HG02759 (cell line): ENCODE measurements around the gene CREB3L2.
"Not testable (repeated sequence)": the region's sequence is repeated elsewhere in the genome, so short reads cannot be mapped to it uniquely, and the experiment has no call there.

ENCODE experiments used
- ATAC-seq: cut with Tn5 transposase; IDR thresholded peaks from one replicate; pipeline ENCODE4 v1.9.1; 2021; ENCODE audit warnings: mild to moderate bottlenecking, moderate library complexity; ENCODE audit not compliant: unreplicated experiment

The CREB3L2 gene, protein sequence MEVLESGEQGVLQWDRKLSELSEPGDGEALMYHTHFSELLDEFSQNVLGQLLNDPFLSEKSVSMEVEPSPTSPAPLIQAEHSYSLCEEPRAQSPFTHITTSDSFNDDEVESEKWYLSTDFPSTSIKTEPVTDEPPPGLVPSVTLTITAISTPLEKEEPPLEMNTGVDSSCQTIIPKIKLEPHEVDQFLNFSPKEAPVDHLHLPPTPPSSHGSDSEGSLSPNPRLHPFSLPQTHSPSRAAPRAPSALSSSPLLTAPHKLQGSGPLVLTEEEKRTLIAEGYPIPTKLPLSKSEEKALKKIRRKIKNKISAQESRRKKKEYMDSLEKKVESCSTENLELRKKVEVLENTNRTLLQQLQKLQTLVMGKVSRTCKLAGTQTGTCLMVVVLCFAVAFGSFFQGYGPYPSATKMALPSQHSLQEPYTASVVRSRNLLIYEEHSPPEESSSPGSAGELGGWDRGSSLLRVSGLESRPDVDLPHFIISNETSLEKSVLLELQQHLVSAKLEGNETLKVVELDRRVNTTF

DNA sequence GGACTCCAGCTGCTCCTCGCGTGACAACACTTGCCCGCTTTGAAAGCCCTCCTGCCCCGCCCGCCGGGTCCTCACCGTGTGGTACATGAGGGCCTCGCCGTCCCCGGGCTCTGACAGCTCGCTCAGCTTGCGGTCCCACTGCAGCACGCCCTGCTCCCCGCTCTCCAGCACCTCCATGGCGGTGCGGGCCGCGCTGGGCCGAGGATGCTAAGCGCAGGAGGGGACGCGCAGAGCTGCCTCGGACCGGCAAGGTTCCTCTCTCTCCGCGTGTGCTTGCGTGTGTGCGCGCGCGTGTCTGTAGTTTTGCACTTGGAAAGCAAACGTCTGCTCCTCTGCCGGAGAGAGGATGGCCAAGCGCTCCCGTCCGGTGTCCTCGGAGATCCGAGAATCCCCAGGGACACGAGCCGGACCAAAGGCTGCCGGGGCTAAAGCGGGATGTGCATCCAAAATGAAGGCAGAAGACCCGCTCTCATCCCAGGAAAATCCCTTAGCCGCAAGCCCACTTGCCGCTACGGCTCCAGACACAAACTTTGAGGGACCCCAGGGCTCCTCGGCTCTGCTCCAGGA is at the start of gene CREB3L2:
Gene CREB3L2 (minus strand): TSS at position 558 of the 567 bp plus-strand sequence. CDS start 381 bp downstream, at position 177.
- ATAC-seq: peak; percentile 34

DNA sequence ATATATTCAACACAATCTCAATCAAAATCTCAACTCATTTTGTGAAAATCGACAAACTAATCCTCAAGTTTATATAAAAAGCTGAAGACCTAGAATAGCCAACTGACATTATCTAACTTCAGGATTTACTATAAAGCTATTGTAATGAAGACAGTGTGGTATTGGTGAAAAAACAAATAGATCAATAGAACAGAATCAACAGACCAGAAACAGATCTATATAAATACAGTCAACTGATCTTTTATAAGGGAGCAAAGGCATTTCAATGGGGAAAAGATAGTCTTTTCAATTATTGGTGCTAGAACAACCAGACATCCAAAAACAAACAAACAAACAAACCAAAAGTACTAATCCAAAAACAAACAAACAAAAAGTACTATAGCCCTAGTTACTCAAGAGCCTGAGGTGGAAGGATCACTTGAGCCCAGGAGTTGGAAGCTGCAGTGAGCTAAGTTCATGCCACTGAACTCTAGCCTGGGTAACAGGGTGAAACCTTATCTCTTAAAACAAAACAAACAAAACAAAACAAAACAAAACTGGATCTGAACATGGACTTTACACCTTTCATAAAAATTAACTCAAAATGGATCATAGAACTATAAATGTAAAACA is 47.7 kb upstream of the CREB3L2 start:
- no peak for ATAC-seq

DNA sequence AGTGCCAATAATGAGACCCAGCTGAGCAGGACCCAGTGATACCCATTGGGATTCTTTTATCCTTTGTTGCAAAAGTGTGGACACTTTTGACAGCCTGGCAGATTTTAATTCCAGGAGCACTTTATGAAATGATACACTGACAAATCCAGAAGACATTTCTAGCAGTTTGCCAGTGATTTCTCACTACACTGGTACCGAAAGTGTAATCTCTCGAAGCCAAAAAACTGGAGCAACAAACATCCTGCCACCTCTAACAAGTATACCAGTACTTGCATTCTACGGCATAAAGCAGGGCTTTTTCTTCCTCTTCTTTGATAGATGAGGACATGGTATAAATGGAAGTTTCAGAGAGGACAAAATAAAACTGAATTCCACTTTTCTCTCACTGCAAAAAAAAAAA is 46.0 kb upstream of the CREB3L2 start:
- no peak for ATAC-seq

DNA sequence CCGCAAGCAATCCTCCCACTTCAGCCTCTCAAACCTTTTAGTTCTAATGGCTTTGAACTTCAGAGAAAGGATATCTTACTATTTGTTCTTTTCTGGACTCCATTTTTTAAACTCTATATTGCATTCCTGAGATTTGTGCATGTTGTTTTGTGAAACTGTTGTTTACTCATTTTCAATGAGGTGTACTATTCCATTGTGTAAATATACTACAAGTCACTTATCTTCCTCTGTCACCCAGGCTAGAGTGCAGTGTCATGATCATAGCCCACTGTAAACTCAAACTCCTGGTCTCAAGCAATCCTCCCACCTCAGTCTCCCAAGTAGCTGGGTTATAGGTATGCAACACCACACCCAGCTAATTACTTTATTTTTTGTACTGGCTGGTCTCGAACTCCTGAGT is 43.0 kb upstream of the CREB3L2 start:
- no peak for ATAC-seq

DNA sequence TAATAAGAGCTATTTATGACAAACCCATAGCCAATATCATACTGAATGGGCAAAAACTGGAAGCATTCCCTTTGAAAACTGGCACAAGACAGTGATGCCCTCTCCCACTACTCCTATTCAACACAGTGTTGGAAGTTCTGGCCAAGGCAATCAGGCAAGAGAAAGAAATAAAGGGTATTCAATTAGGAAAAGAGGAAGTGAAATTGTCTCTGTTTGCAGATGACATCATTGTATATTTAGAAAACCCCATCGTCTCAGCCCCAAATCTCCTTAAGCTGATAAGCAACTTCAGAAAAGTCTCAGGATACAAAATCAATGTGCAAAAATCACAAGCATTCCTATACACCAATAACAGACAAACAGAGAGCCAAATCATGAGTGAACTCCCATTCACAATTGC is 38.2 kb upstream of the CREB3L2 start:
- ATAC-seq: not testable (repeated sequence)

DNA sequence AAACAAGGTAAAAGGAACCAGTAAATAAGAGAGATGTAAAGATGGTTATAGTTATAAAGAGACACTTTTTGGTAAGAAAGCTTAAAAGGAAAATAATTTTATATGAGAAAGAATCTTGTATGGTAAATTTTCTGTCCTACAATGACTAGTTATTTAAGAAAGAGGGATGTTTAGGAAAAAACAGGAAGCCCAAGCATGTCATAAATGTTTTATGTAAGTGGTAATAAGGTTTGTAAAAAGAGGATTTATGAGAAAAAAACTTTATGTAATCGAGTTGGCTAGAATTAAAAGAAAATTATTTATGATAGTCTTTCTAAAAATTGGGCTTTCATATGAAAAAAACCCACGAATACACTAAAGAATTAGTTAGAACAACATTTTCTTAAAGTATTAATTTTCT is 34.2 kb upstream of the CREB3L2 start:
- ATAC-seq: no peak

DNA sequence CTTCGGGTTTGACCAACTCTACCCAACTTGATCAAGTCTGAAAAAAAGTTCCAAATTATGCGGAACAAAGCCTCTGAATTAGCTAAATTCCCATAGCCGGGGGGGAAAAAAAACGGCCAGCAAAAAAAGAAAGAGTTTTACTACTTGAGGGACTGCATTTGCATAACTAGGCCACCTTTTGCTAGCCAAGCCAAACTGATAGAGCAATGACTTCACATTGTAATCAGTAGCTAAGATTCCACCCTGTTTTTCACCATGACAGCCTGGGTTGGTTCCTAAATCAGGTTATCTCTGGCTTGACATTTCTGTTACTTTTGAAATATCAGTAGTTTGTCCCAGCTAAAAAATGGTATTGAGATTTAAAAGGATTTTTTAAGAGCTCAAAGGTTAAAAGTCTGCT is 31.4 kb upstream of the CREB3L2 start:
- no peak for ATAC-seq

DNA sequence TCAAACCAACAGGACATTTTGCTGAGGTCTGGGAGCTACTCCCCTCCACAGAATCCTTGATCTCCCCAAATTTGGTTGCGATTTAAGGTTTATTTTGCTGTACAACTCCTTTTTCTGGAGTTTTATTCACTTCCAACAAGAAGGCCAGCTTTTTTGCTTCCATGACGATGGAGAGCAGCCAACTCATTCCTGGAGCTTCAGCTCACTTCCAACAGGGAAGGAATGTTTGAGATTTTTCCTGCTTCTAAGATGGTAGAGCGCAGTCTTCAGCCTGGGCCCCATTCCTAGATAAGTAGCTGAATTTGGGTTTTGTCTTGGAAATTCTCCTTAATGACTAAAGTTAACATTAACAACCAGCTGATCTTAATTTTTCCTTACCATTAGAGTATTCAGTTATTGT is 30.9 kb upstream of the CREB3L2 start:
- no peak for ATAC-seq

DNA sequence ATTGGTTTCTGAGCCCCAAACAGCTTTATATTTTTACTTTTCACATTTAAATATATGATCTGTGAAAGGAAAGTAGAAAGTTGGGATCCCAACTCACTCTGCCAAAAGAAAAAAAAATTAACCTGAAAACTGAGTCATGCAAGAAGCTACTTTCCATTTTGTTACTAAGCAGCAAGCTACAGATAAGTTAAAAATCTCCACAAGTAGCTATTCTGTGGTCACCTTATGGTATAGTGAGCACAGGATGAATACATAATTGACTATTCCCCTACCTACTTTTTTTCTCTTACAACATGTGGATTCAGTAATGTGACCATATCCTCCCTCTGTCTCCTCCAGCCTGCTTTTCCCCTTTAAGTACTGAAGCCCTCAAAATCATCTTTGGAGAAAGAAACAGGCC is 30.3 kb upstream of the CREB3L2 start:
- ATAC-seq: peak; percentile 76

DNA sequence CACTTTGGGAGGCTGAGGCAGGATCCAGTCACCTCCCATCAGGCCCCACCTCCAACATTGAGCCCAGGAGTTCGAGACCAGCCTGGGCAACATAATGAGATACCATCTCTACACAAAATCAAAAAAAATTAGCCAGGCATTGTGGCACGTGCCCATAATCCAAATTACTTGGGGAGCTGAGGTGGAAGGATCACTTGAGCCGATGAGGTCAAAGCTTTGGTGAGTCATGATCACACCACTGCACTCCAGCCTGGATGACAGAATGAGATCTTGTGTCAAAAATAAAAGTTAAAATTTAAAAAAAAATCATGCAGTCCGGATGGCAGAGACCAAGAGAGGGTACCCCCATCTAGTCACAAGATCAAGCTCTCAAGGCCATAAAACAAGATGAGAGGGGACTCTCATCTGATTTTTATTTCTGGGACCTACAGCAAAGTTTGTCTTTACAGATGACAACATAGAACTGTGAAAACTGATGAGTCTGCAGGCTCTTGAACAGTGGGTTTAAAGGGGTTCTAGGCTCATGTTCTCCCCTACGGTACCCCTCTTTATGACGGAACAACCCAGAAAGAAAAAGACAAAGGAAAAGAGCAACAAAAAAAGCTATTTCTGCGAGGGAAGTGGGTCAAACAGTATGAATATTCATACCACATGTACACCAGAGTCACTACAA is 28.9 kb upstream of the CREB3L2 start:
- no peak for ATAC-seq

DNA sequence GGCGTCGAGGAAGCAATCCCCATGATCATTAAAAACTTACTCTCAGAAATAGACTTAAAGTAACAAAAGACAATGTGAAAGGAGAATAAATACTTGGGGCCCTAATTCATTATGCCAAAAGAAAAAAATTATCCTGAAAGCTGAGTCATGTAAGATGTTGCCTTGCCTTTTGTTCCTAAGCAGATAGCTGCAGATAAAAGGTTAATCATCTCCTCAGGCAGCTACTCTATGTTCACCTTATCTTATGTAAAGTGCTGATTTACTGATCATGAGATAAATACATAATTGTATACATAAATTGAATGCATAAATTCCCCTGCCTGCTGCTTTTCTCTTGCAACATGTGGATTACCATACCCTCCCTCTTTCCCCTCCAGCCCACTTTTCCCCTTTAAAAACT is 28.1 kb upstream of the CREB3L2 start:
- no peak for ATAC-seq

DNA sequence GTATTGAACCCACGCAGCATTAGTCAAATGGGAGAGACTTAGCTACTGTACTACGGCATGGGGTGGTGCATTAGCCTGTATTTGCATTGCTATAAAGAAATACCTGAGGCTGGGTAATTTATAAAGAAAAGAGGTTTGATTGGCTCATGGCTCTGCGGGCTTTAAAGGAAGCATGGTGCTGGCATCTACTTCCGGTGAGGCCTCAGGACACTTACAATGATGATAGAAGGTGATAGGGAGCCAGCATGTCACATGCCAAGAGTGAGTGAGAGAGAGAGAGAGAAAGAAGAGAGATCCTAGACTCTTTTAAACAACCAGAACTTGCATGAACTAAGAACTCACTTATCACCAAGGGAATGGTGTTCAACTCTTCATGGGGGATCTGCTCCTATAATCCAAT is 27.2 kb upstream of the CREB3L2 start:
- ATAC-seq: no peak

DNA sequence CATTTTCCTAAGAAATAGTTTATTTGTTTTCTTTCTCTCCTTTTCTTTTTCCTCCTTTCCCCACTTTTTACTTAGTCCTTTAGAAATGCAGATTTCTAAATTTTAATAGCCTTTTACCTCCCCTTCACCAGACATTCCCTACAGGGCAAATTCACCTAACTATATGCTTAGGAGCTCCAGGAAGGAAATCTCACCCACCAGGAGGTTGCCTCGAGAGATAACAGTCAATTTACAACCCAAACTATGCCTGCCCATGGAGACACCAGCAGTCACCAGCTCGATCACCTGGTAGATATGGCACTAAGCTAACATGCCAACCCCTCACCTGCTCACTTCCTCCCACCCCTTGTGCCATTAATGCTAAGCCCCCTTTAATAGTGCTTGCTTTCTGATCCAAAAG is 25.2 kb upstream of the CREB3L2 start:
- no peak for ATAC-seq

DNA sequence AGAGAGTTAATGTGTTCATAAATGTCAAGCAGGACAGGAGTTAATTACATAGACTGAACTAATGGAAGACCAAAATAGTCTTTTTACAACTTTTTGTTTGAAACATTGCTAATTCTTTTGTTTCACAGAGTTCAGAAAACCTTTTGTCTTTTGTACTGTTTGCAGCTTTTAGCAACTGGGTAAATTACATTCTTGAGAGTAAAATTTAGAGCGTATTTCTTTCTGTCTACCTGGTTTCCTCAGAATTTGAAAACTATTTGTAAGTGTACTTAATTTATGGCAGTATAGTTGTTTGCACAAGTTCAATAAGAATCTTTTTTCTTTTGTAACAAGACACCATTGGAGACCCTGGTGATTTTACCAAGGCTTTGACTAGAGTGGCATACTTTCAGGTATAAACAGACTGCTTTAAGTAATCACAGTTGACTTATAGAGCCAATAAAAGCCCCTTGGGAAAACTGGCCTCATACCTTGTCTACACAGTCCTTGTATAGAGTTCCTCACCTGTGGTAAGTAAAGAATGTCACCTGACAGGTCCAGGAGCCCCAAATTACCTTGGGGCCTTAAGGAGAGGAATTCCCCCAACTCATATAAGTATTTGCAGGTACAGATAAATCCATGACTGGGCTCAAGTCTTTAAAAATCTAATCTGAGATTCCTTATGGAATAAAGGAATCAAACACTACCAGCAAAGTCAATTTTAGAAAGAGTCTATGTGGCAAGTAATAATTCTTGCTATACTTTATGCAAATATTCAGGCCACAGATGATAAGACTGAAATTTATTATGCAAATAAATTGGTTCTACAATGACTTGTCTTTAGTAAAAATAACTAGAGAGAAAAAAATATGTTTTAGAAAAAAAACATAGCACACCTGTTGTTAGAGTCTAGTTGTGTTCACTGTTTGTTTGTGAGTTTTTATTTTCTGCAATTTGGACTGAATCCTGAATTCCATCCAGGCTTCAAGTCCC is 23.6 kb upstream of the CREB3L2 start:
- ATAC-seq: no peak

DNA sequence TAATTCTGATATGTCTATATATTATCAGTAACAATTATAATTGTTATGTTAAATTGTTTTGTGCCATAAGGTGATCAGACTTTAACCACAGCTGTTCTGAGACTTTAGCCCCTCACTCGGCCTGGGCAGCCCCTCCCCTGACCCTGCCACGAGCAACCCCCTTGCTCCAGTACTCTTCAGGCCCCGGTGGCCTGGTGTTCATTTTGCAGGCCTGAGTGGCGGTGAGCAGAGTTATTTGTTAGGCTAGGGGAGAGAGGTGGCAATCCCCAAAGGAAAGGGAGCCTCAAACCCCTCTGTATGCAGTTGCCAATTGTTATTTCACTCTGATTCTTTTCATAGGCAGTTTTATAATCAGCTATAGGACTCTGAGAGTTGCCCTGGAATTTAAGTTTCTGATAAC is 22.9 kb upstream of the CREB3L2 start:
- ATAC-seq: no peak

DNA sequence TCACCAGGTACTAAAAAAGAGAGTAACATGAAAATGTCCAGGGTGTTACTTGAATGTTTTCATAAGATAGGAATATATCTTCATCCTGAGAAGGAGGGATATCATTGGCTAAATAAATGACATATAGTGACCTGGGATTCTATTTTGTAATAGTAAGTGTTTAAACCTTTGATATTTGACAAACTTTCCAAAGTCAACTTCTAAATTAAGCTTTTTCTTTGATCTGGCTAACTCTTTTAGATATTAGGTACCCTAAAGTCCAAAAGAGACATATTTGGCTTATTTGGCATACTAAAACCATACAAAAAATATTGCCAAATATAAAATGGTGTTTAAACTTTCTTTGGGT is 22.4 kb upstream of the CREB3L2 start:
- no peak for ATAC-seq

DNA sequence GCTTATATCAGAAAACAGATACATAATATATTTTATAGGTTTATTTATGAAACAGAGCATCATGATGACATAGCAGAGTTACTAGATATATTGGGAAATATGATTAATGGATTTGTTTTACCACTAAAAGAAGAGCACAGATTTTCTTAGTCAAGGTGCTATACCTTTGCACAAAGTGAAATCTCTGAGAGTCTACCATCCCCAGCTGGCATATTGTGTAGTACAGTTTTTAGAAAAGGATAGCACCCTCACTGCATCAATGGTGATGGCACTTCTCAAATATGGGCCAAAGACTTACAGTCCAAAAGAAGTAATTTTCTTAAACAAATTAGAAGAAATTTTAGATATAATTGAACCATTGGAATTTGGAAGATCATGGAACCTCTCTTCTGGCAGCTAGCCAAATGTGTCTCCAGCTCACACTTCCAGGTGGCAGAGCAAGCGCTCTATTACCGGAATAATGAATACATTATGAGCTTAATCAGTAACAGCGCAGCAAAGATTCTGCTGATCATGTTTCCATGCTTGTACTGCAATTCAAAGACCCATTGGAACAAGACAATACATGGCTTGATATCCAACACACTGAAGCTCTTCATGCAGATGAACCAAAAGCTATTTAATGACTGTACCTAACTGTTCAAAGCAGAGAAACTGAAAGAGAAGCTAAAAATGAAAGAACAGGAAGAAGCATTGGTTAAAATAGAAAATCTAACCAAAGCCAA is 21.9 kb upstream of the CREB3L2 start:
- peak; percentile 74 for ATAC-seq

DNA sequence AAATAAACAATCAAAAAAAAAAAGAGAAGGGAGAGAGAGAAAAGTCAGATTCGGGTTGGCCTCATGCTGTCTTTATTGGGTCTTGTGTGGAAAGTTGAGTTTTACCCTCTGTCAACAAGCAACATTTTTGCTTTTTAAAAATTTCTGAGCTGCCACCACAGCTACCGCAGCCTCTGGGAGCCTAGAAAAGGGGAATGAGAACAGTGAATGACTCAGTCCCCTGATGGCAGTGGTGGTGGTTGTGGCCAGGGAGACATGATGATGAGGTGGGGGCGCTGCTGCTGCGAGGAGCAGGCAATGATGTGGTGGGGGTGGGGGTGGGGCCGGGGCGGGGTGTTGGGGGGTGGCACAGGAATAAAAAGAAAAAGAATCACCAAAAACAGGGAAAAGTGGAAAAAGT is 20.0 kb upstream of the CREB3L2 start:
- ATAC-seq: no peak

DNA sequence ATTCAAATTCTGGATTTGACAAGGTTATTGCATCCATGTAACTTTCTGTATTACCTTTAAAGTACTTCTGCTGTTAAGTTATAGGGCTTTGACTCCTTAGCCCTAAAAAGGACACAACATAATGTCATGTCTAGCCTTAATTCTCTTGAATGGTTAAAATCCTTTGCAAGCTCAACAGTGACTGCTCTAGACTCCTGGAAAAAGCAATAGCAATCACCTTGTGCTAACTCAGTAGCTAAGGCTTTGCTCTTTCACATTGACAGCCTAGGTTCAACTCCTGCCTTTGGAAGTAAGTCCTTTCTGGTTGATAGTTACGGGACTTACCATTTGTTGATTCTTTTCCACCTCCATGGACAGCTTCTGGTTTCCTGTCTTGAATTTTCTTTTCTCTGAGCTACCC is 16.1 kb upstream of the CREB3L2 start:
- ATAC-seq: no peak

DNA sequence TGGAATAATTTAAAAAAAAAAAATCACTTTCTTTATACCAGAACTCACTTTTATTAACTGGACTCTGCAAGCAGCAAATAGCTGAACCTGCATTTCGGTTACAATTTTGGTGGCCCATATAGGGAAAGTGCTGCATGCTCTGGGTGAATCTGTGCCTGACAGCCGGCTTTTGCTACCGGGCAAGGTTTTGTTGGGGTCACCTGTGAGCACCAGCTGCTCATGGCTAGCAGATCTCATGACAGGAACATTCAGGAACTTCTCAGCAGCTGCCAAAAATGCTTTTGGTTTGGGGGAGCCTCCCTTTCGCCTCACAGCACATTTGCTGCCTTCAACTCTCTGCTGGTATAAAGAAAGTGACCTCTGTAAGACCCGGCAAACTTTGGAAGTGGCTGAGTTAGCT is 13.2 kb upstream of the CREB3L2 start:
- no peak for ATAC-seq
